ENCODE results near the gene CCDC170. TPM values are rescaled to one million over a fixed set of nuclear protein-coding genes. Genes with fewer than 3 reads are reported as not detected.

Gene CCDC170
- total RNA-seq, 3 donors from 2014 or later: not detected

GRCh38 chr6:151478670-151479069, 15.1 kb upstream of the CCDC170 start:
- no peaks in the 10 kb centered on the region for H3K36me3 Mint-ChIP-seq (ENCODE audit: insufficient read depth)
- no peak for DNase-seq
- no peak for ATAC-seq
- no peak overlapping the region for H3K4me3 Mint-ChIP-seq
- no peaks in the 10 kb centered on the region for H3K27me3 Mint-ChIP-seq (ENCODE audit: low read depth)
- H3K4me1 Mint-ChIP-seq (ENCODE audit: low read depth): peaks cover 23% of the 10 kb centered on the region
- H3K9me3 Mint-ChIP-seq: no peaks in the 10 kb centered on the region

GRCh38 chr6:151481786-151482185, 12.0 kb upstream of the CCDC170 start:
- ATAC-seq: no peak
- no peaks in the 10 kb centered on the region for H3K9me3 Mint-ChIP-seq
- no peak for DNase-seq

GRCh38 chr6:151482290-151482689, 11.5 kb upstream of the CCDC170 start:
- Mint-ChIP-seq H3K4me3 (peak overlapping the region; percentile 73), H3K9me3 (no peaks in the 10 kb centered on the region), H3K27me3 (ENCODE audit: low read depth) (no peaks in the 10 kb centered on the region), H3K4me1 (ENCODE audit: low read depth) (peaks cover 18% of the 10 kb centered on the region), H3K36me3 (ENCODE audit: insufficient read depth) (no peaks in the 10 kb centered on the region)
- ATAC-seq (peak in 1 of 2 donors; percentile 35), DNase-seq (no peak)

More at GRCh38 chr6:151481786-151482185, 12.0 kb upstream of the CCDC170 start:
- H3K36me3 Mint-ChIP-seq (ENCODE audit: insufficient read depth): no peaks in the 10 kb centered on the region
- H3K27me3 Mint-ChIP-seq (ENCODE audit: low read depth): no peaks in the 10 kb centered on the region
- H3K4me3 Mint-ChIP-seq: peak overlapping the region; percentile 35
- peaks cover 18% of the 10 kb centered on the region for H3K4me1 Mint-ChIP-seq (ENCODE audit: low read depth)

GRCh38 chr6:151483994-151484393, 9.8 kb upstream of the CCDC170 start:
- no peaks in the 10 kb centered on the region for H3K9me3 Mint-ChIP-seq
- H3K27me3 Mint-ChIP-seq (ENCODE audit: low read depth): no peaks in the 10 kb centered on the region
- ATAC-seq (no peak), DNase-seq (no peak)
- no peaks in the 10 kb centered on the region for H3K36me3 Mint-ChIP-seq (ENCODE audit: insufficient read depth)
- no peak overlapping the region for H3K4me3 Mint-ChIP-seq
- peaks cover 18% of the 10 kb centered on the region for H3K4me1 Mint-ChIP-seq (ENCODE audit: low read depth)

- H3K4me1 Mint-ChIP-seq (ENCODE audit: low read depth): peaks cover 1% of the 10 kb centered on the region
- no peaks in the 10 kb centered on the region for H3K9me3 Mint-ChIP-seq
- ATAC-seq (no peak), DNase-seq (no peak)
- no peak overlapping the region for H3K4me3 Mint-ChIP-seq
- H3K36me3 Mint-ChIP-seq (ENCODE audit: insufficient read depth): no peaks in the 10 kb centered on the region
- H3K27me3 Mint-ChIP-seq (ENCODE audit: low read depth): peaks cover 14% of the 10 kb centered on the region
These were observed 5.6 kb upstream of the CCDC170 start for GRCh38 chr6:151488226-151488625.

DNA sequence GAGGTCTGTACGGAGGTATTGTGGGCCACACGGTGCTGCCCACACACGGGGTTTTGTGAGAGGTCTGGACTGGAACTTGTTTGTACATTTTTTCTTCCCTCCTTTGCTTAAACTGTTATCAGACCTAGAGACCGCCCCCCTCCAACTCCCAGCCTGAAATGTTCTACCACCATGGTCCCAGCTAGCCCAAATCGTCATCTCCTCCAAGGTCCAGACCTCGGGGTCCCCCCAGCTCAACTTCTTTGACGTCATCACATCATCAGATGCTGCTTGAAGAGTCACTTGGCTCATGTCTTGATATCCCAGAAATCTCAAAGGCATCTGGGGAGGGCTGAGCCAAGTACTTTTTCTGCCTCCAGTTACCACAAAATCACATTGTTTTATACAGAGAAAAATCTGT, 2.8 kb upstream of the CCDC170 start:
- H3K4me1 Mint-ChIP-seq (ENCODE audit: low read depth): peaks cover 12% of the 10 kb centered on the region
- DNase-seq: no peak
- peaks cover 36% of the 10 kb centered on the region for H3K27me3 Mint-ChIP-seq (ENCODE audit: low read depth)
- no peaks in the 10 kb centered on the region for H3K36me3 Mint-ChIP-seq (ENCODE audit: insufficient read depth)
- H3K9me3 Mint-ChIP-seq: no peaks in the 10 kb centered on the region
- no peak overlapping the region for H3K4me3 Mint-ChIP-seq
- no peak for ATAC-seq

GRCh38 chr6:151493161-151493803, 535 bp upstream of the CCDC170 start:
- H3K9me3 Mint-ChIP-seq: no peaks in the 10 kb centered on the region
- H3K4me1 Mint-ChIP-seq (ENCODE audit: low read depth): peaks cover 12% of the 10 kb centered on the region
- peaks cover 44% of the 10 kb centered on the region for H3K27me3 Mint-ChIP-seq (ENCODE audit: low read depth)
- H3K36me3 Mint-ChIP-seq (ENCODE audit: insufficient read depth): no peaks in the 10 kb centered on the region
- ATAC-seq (no peak), DNase-seq (no peak)
- peak overlapping the region; percentile 24 for H3K4me3 Mint-ChIP-seq

DNA sequence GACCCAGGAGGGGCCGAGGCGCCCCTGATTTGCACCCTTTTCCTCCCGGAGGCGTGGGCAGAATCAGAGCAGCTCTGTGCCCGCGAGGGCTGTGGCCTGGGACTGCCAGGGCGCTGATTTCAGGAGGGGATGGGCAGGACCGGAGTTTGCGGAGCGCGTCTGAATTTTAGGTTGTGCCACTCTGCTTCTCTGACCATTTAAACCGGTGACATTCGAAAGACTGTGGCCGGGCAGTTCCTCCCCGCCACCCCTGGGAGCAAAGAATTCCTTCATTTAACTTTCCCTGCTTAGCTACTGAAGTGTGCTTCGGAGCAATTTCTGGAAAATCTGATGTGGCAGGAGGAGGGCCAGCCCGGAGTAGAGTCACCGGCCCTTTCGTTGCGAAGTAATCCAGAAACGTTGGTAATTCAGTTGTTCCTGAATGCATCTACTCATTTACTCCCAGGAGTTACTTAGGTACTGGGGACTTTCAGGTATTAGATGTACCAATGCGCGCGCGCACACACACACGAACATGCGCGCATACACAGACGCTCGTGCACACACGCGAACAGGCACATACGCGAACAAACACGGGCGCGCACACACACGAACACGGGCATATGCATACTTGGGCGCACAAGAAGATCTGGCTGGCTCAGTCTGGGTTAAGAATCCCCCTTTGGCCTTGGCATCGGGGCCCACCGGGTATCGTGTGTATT, 568 bp downstream of the CCDC170 start:
- no peak for DNase-seq
- peak in 1 of 2 donors; percentile 61 for ATAC-seq
- H3K9me3 Mint-ChIP-seq: no peaks in the 10 kb centered on the region
- peaks cover 44% of the 10 kb centered on the region for H3K27me3 Mint-ChIP-seq (ENCODE audit: low read depth)
- peaks cover 12% of the 10 kb centered on the region for H3K4me1 Mint-ChIP-seq (ENCODE audit: low read depth)
- H3K36me3 Mint-ChIP-seq (ENCODE audit: insufficient read depth): no peaks in the 10 kb centered on the region
- peak overlapping the region; percentile 67 for H3K4me3 Mint-ChIP-seq

GRCh38 chr6:151494936-151495320, 1.1 kb downstream of the CCDC170 start:
- Mint-ChIP-seq H3K9me3 (no peaks in the 10 kb centered on the region), H3K27me3 (ENCODE audit: low read depth) (peaks cover 44% of the 10 kb centered on the region), H3K4me1 (ENCODE audit: low read depth) (peaks cover 12% of the 10 kb centered on the region), H3K36me3 (ENCODE audit: insufficient read depth) (no peaks in the 10 kb centered on the region), H3K4me3 (peak overlapping the region; percentile 67)
- no peak for DNase-seq
- no peak for ATAC-seq

DNA sequence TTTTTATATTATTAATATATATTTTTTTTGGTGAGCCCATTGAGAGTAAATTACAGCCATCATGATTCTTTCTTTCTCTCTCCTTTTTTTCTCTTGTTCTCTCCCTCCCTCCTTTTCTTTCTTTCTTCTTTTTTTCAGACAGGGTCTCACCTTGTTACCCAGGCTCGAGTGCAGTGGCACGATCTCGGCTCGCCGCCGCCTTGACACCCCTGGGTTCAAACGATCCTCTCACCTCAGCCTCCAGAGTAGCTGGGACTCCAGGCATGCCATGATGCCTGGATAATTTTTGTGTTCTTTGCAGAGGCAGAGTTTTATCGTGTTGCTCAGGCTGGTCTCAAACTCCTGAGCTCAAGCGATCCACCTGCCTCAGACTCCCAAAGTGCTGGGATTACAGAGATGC, 1.6 kb downstream of the CCDC170 start:
- Mint-ChIP-seq H3K4me1 (ENCODE audit: low read depth) (peaks cover 12% of the 10 kb centered on the region), H3K9me3 (no peaks in the 10 kb centered on the region), H3K36me3 (ENCODE audit: insufficient read depth) (no peaks in the 10 kb centered on the region), H3K4me3 (no peak overlapping the region), H3K27me3 (ENCODE audit: low read depth) (peaks cover 44% of the 10 kb centered on the region)
- no peak for ATAC-seq
- no peak for DNase-seq

DNA sequence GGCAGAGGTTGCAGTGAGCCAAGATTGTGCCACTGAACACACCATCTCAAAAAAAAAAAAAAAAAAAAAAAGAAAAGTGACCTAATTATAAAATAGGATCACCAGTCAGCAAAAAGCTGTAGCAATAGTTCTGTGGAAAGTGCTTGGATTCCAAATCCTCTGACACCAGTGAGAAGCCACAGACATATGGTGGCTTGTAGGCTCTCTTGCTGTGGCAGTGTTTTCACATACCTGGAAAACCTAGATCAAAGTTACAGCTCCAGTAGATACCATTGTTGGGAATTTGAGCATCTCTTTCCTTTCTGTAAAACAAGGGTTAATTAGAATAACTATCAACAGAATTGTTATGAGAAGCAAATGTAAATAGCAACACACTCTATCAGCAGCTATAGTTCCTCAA, 4.1 kb downstream of the CCDC170 start:
- Mint-ChIP-seq H3K36me3 (ENCODE audit: insufficient read depth) (no peaks in the 10 kb centered on the region), H3K27me3 (ENCODE audit: low read depth) (peaks cover 33% of the 10 kb centered on the region), H3K9me3 (no peaks in the 10 kb centered on the region), H3K4me1 (ENCODE audit: low read depth) (peaks cover 13% of the 10 kb centered on the region), H3K4me3 (no peak overlapping the region)
- DNase-seq (no peak), ATAC-seq (no peak)

DNA sequence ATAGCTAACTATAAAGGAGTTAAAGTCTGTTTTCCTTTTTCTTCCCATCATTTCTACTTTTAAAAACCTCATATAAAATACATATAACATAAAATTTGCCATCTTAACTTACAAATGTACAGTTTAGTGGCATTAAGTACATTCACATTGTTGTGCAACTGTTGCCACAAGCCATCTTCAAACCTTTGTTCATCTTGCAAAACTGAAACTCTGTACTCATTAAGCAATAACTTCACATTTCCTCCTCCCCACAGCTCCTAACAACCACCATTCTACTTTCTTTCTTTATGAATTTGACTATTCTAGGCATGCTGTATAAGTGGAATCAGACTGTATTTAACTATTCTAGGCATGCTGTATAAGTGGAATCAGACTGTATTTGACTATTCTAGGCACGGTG, 4.5 kb downstream of the CCDC170 start:
- no peaks in the 10 kb centered on the region for H3K36me3 Mint-ChIP-seq (ENCODE audit: insufficient read depth)
- H3K9me3 Mint-ChIP-seq: no peaks in the 10 kb centered on the region
- DNase-seq (no peak), ATAC-seq (peak in 1 of 2 donors; percentile 48)
- no peak overlapping the region for H3K4me3 Mint-ChIP-seq
- peaks cover 29% of the 10 kb centered on the region for H3K27me3 Mint-ChIP-seq (ENCODE audit: low read depth)
- peaks cover 11% of the 10 kb centered on the region for H3K4me1 Mint-ChIP-seq (ENCODE audit: low read depth)

DNA sequence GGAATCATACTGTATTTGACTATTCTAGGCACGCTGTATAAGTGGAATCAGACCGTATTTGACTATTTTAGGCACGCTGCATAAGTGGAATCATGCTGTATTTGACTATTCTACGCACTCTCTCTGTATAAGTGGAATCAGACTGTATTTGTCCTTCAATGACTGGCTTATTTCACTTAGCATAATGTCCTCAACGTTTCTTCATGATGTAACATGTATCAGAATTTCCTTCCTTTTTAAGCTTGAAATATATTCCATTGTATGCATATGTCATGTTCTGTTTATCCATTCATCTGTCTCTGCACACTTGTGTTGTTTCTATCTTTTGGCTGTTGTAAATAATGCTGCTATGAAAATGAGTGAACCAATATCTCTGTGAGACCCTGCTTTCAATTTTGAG, 5.7 kb downstream of the CCDC170 start:
- Mint-ChIP-seq H3K4me3 (no peak overlapping the region), H3K36me3 (ENCODE audit: insufficient read depth) (no peaks in the 10 kb centered on the region), H3K9me3 (no peaks in the 10 kb centered on the region), H3K4me1 (ENCODE audit: low read depth) (peaks cover 7% of the 10 kb centered on the region), H3K27me3 (ENCODE audit: low read depth) (peaks cover 21% of the 10 kb centered on the region)
- DNase-seq (no peak), ATAC-seq (no peak)

DNA sequence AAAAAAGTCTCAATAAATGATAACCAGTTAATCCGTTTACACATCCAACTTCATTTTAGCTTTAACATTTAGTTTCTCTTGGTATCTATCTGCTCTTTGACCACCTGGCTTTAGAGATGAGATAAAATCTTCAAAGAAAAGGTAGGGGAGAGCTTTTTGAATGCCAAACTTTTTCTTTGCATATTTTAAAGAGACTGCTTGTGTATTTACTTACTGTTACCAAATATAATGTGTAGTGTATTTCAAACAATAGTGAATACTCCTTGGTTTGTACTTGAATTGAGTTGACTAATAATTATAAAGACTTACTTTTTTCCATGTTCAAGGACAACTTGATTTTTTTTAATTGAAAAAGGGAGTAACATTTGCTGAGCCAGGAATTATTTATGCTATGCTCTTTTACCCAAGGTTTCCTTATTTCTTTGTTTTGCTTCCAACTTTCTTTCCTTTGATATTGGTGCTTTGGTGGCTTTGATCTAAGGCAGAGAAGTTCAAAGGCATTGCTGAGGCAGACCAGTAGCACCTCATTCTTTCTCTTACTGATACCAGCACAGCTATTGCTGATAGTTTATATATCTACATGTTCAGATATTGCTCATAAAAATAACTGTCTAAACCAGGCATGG, 7.8 kb downstream of the CCDC170 start:
- Mint-ChIP-seq H3K4me1 (ENCODE audit: low read depth) (peaks cover 1% of the 10 kb centered on the region), H3K27me3 (ENCODE audit: low read depth) (peaks cover 2% of the 10 kb centered on the region), H3K36me3 (ENCODE audit: insufficient read depth) (no peaks in the 10 kb centered on the region), H3K4me3 (no peak overlapping the region), H3K9me3 (no peaks in the 10 kb centered on the region)
- ATAC-seq (no peak), DNase-seq (no peak)

DNA sequence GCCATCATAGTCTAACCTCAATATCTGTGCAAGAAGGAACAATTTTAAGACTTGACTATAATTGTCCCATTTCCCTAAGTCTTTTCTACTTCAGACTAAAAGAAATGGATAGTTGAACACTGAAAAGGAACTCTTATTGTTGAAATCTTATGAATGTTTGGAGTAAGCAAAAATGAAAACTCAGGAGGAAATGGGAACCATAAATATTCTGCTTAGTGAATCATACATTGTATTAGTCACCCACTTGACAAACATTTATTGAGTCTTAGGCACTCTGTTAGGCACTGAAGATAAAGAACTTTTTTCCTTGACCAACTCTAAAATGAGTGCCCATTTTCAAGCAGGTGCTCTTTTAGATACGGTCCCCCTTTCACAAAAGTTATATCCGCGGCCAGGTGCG, 8.7 kb downstream of the CCDC170 start:
- Mint-ChIP-seq H3K27me3 (ENCODE audit: low read depth) (no peaks in the 10 kb centered on the region), H3K4me3 (no peak overlapping the region), H3K9me3 (no peaks in the 10 kb centered on the region), H3K4me1 (ENCODE audit: low read depth) (peaks cover 1% of the 10 kb centered on the region), H3K36me3 (ENCODE audit: insufficient read depth) (no peaks in the 10 kb centered on the region)
- ATAC-seq (no peak), DNase-seq (no peak)

Data from activated T-cell treated with anti-CD3 and anti-CD28 coated beads, Interleukin-2, amount 50 U/mL, for 4 hours (primary cell).